ENCODE measurements around the gene TDRD9.

Gene TDRD9

DNA sequence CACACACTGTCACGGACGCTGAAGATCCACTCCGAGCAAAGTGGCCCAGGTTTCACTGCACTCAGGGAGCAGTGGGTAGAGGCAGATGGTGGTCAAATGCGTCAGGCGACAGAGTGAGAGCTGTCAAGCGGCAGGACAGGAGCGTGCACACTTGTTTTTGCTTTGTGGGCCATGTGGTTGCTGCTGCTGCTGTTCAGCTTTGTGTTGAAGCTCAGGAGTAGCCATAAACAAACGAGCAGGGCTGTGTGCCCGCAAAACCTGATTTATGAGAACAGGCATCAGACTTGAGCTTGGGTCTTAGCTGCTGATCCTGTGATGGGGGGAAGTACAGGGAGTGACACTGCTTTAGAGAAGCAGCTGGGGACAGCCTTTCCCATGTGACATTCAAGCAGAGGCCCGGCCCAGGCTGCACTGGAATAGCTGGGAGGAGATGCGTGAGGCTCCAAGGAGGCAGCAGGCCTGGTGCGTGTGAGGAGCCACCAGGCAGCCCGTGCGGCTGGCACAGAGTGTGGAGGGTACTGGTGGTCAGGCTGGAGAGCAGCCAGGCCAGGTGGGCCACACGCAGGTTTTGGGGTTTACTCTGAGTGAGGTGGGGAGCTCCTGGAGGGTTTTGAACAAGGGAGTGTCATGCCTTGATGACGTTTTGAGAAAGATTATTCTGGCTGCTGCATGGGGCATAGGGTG lies 126.1 kb downstream of the TDRD9 start:
- H3K27me3 ChIP-seq (replicated peaks; ENCODE audit: control insufficient read depth, insufficient read depth, low read length) = no peaks in the 10 kb centered on the region; the same call in 1 of the 2 replicates
- TF ChIP-seq, protein P1, sequence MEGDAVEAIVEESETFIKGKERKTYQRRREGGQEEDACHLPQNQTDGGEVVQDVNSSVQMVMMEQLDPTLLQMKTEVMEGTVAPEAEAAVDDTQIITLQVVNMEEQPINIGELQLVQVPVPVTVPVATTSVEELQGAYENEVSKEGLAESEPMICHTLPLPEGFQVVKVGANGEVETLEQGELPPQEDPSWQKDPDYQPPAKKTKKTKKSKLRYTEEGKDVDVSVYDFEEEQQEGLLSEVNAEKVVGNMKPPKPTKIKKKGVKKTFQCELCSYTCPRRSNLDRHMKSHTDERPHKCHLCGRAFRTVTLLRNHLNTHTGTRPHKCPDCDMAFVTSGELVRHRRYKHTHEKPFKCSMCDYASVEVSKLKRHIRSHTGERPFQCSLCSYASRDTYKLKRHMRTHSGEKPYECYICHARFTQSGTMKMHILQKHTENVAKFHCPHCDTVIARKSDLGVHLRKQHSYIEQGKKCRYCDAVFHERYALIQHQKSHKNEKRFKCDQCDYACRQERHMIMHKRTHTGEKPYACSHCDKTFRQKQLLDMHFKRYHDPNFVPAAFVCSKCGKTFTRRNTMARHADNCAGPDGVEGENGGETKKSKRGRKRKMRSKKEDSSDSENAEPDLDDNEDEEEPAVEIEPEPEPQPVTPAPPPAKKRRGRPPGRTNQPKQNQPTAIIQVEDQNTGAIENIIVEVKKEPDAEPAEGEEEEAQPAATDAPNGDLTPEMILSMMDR (IDR thresholded peaks at IDR 0.05; ENCODE audit: insufficient read depth, low read length, poor library complexity, severe bottlenecking) = no peak
- H3K36me3 ChIP-seq (ENCODE audit: control insufficient read depth, insufficient read depth, low read length) = no peaks in the 10 kb centered on the region
- H3K4me3 ChIP-seq (replicated peaks; ENCODE audit: low read depth, low read length) = no peak overlapping the region
- DNase-seq (ENCODE audit: extremely low read depth, insufficient read length) = no peak

DNA sequence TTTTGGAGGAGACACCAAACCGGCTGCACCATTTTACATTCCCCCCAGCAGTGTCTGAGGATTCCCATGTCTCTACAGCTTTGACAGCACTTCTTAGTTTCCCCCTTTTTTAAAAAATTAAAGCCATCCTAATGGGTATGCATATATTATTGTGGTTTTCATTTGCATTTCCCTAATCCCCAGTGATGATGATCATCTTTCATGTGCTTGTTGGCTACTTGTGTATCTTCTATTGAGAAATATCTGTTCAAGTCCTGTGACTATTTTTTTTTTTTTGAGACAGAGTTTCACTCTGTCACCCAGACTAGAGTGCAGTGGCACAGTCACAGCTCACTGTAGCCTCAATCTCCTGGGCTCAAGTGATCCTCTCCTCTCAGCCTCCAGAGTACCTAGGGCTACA lies 134.0 kb downstream of the TDRD9 start:
- no peak for DNase-seq (ENCODE audit: extremely low read depth, insufficient read length)
- H3K36me3 ChIP-seq (ENCODE audit: control insufficient read depth, insufficient read depth, low read length) = no peaks in the 10 kb centered on the region
- H3K27me3 ChIP-seq (replicated peaks; ENCODE audit: control insufficient read depth, insufficient read depth, low read length) = no peaks in the 10 kb centered on the region
- TF ChIP-seq, protein P1 (IDR thresholded peaks at IDR 0.05; ENCODE audit: insufficient read depth, low read length, poor library complexity, severe bottlenecking) = no peak
- H3K4me3 ChIP-seq (replicated peaks; ENCODE audit: low read depth, low read length) = no peak overlapping the region

DNA sequence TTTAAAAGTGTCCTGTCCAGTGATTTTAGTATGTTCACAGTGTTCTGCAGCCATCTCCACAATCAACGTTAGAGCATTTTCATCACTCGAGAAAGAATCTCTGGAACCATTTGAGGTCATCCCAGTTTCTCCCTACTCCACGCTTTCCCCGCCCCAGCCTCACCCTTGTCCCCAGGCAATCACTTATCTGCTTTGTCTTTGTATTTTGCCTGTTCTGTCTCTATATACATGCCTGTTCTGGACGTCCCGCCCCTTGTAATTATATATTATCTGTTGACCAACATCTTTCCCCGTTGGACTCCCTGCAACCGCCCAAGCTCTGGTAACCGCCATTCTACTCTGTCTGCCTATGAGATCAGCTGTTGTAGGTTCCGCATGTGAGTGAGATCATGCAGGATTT lies 135.7 kb downstream of the TDRD9 start:
- H3K27me3 ChIP-seq (replicated peaks; ENCODE audit: control insufficient read depth, insufficient read depth, low read length) = no peaks in the 10 kb centered on the region
- H3K36me3 ChIP-seq (ENCODE audit: control insufficient read depth, insufficient read depth, low read length) = no peaks in the 10 kb centered on the region
- no peak for DNase-seq (ENCODE audit: extremely low read depth, insufficient read length)
- TF ChIP-seq, protein P1 (IDR thresholded peaks at IDR 0.05; ENCODE audit: insufficient read depth, low read length, poor library complexity, severe bottlenecking) = no peak
- H3K4me3 ChIP-seq (replicated peaks; ENCODE audit: low read depth, low read length) = no peak overlapping the region

DNA sequence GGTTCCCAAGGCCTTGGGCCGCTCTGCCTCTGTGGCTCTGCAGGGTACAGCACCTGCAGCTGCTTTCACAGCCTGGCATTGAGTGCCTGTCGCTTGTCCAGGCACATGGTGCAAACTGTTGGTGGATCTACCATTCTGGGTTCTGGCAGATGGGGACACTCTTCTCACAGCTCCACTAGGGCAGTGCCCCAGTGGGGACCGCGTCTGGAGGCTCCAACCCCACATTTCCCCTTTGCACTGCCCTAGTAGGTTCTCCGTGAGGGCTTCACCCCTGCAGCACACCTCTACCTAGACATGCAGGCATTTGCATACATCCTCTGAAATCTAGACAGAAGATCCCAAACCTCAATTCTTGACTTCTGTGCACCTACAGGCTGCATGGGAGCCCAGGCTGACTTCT lies 138.0 kb downstream of the TDRD9 start:
- no peaks in the 10 kb centered on the region for H3K36me3 ChIP-seq (ENCODE audit: control insufficient read depth, insufficient read depth, low read length)
- TF ChIP-seq, protein P1 (IDR thresholded peaks at IDR 0.05; ENCODE audit: insufficient read depth, low read length, poor library complexity, severe bottlenecking) = no peak
- no peak for DNase-seq (ENCODE audit: extremely low read depth, insufficient read length)

DNA sequence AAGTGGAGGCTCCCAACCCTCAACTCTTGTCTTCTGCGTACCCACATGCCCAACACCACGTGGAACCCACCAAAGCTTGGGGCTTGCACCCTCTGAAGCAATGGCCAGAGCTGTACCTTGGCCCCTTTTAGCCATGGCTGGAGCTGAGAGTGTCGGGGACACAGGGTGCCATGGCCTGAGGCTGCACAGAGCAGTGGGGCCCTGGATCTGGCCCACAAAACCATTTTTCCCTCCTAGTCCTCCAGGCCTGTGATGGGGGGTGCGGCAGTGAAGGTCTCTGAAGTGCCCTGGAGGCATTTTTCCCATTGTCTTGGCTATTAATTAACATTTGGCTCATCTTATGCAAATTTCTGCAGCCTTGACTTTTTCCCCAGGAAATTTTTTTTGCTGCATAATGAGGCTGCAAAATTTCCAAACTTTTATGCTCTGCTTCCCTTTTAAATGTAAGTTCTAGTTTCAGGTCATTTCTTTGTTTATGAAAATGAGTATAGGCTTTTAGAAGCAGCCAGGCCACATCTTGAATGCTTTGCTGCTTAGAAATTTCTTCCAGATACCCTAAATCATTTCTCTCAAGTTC lies 138.6 kb downstream of the TDRD9 start:
- TF ChIP-seq, protein P1 (IDR thresholded peaks at IDR 0.05; ENCODE audit: insufficient read depth, low read length, poor library complexity, severe bottlenecking) = no peak
- H3K27me3 ChIP-seq (replicated peaks; ENCODE audit: control insufficient read depth, insufficient read depth, low read length) = no peaks in the 10 kb centered on the region
- no peak overlapping the region for H3K4me3 ChIP-seq (replicated peaks; ENCODE audit: low read depth, low read length)
- H3K36me3 ChIP-seq (ENCODE audit: control insufficient read depth, insufficient read depth, low read length) = no peaks in the 10 kb centered on the region
- no peak for DNase-seq (ENCODE audit: extremely low read depth, insufficient read length)

More for the DNA sequence above, 138.0 kb downstream of the TDRD9 start:
- Histone ChIP-seq H3K4me3 (replicated peaks; ENCODE audit: low read depth, low read length) (no peak overlapping the region), H3K27me3 (replicated peaks; ENCODE audit: control insufficient read depth, insufficient read depth, low read length) (no peaks in the 10 kb centered on the region)

All from GM06990 (cell line).